Ovary (tissue), 9 donors: ENCODE results near the gene FHOD3. TPM values are rescaled to one million over a fixed set of nuclear protein-coding genes. Genes with fewer than 3 reads are reported as not detected.

Experiments used
- DNase-seq, 5 donors: peaks; one replicate each; pipeline ENCODE4 v3.0.0-alpha.2; 2019 to 2020
- H3K27ac ChIP-seq, 2 donors: fragments of 200-600 bp; one replicate each; pipeline versions ENCODE4 v1.5.1 to v1.8.0; 2019 to 2022
- H3K27me3 ChIP-seq: fragments of 200-600 bp; one replicate; pipeline ENCODE4 v1.8.0; 2022
- H3K36me3 ChIP-seq: fragments of 200-600 bp; sonication (generic); one replicate; pipeline ENCODE4 v1.5.1; 2019
- H3K4me1 ChIP-seq: one replicate; pipeline ENCODE4 v1.8.1; 2013; ENCODE audit warnings: mild to moderate bottlenecking, moderate library complexity; ENCODE audit not compliant: insufficient read depth
- H3K4me3 ChIP-seq: fragments of 200-600 bp; sonication (generic); one replicate; pipeline ENCODE4 v1.5.1; 2017
- H3K9me3 ChIP-seq, 2 donors: fragments of 200-600 bp in 1 of 2; sonication (generic) in 1 of 2; one replicate each; pipeline versions ENCODE4 v1.5.1 to v1.8.1; 2013 to 2019; ENCODE audit warnings: mild to moderate bottlenecking in 1 of 2, moderate library complexity in 1 of 2
- CTCF ChIP-seq, 3 donors: fragments of 450-650 bp in 2 of 3; fragments of 200-600 bp in 1 of 3; IDR thresholded peaks; one replicate each; pipeline versions ENCODE4 v1.5.1 to v1.8.0; 2016 to 2022; ENCODE audit warnings: antibody characterized with exemption in 3 of 3, mild to moderate bottlenecking in 1 of 3
- EP300 ChIP-seq: sonication (generic); formaldehyde crosslinking; IDR thresholded peaks from one replicate; pipeline ENCODE4 v1.6.1; 2017; ENCODE audit warnings: antibody characterized with exemption
- POLR2A ChIP-seq: fragments of 450-650 bp; IDR thresholded peaks from one replicate; pipeline ENCODE4 v1.6.1; 2017; ENCODE audit warnings: antibody characterized with exemption, mild to moderate bottlenecking, moderate library complexity
- WGBS, 3 donors: extraction: QIAGEN DNeasy Blood & Tissue Kit in 1 of 3; methylation state at CpG; one replicate each; pipeline versions ENCODE4 v1.1.5 to v1.1.7; 2013 to 2017; 5-methylcytosine and 5-hydroxymethylcytosine counted together
- intact Hi-C, 4 donors: fragments of 100-400 bp; cut with DNase I; formaldehyde crosslinking; loops; one replicate each; pipeline versions ENCODE4 v1.11.0 to v1.15.1; 2022 to 2023
- polyA plus RNA-seq, 2 donors: library from polyadenylated mRNA; stranded (reverse); fragments of 200-250 nt in 1 of 2; fragments of 350-450 nt in 1 of 2; fragmentation: Illumina TruSeq in 1 of 2; extraction: RNeasy Lipid Tissue Mini Kit (QIAGEN cat#74804) in 1 of 2; gene quantifications; one replicate each; pipeline ENCODE4 v1.2.3, GENCODE V29; 2013 to 2014
- total RNA-seq, 7 donors: library from RNA; depleted of rRNA in 2 of 7; stranded (reverse); fragments of >200 nt in 2 of 7; fragmentation: NEBNext Ultra II Directional in 3 of 7; extraction: Animal tissue kit (Norgen Biotek cat#: 25700) in 3 of 7; gene quantifications; one replicate each; pipeline versions ENCODE4 v1.1.0 to v1.2.4, GENCODE V29; 2016 to 2023
- donor health status: DM: no; HTN: no; CAD: no; lungs with moderate emphysema.
- donor health status: DM: no; HTN: no; CAD: no.
- donor health status: Bipolar disorder and iron deficiency.
- donor health status: DM: yes; HTN: yes; CAD: no.
- donor health status: DM: no; HTN: no; CAD: no.
- donor health status: DM: yes; HTN: yes; CAD: no.

FHOD3 gene
- total and polyA plus RNA-seq, 9 donors = 3.5 to 62.5 (median 11.0) TPM

GRCh38 chr18:36595818-36596215 lies 298.3 kb downstream of the FHOD3 start:
- no peaks in the 10 kb centered on the region for H3K27me3 ChIP-seq
- no peak overlapping the region for H3K27ac ChIP-seq
- TF ChIP-seq CTCF (IDR thresholded peaks at IDR 0.05) (no peak), POLR2A (no peak), EP300 (no peak)
- WGBS, 3 donors = 85 to 94% (median 92%) methylated on average over 6 of the region's 6 CpGs
- intact Hi-C loops = loop anchor here in 2 of 4 donors (2.0 to 10.0 kb wide), 3 partner anchors 15 to 221 kb away; no protein-coding TSS in a partner anchor
- no peaks in the 10 kb centered on the region for H3K36me3 ChIP-seq
- H3K4me3 ChIP-seq = no peak overlapping the region
- H3K9me3 ChIP-seq = no peaks in the 10 kb centered on the region
- no peaks in the 10 kb centered on the region for H3K4me1 ChIP-seq
- no peak for DNase-seq

GRCh38 chr18:36597636-36598035 lies 300.1 kb downstream of the FHOD3 start:
- TF ChIP-seq EP300 = no peak
- 82 to 93% (median 92%) methylated on average over 4 of the region's 4 CpGs for WGBS, 3 donors

GRCh38 chr18:36600548-36600947 lies 303.0 kb downstream of the FHOD3 start:
- peak in 4 of 5 donors; percentile 25 to 72 (median 50) for DNase-seq
- Histone ChIP-seq H3K4me1 (no peaks in the 10 kb centered on the region), H3K36me3 (no peaks in the 10 kb centered on the region), H3K4me3 (no peak overlapping the region), H3K27me3 (no peaks in the 10 kb centered on the region), H3K9me3 (no peaks in the 10 kb centered on the region), H3K27ac (no peak overlapping the region)
- intact Hi-C loops = no loop called here
- 34 to 39% (median 36%) methylated on average over 3 of the region's 3 CpGs for WGBS, 3 donors
- TF ChIP-seq POLR2A (no peak), CTCF (IDR thresholded peaks at IDR 0.05) (no peak), EP300 (no peak)

More at GRCh38 chr18:36597636-36598035, 300.1 kb downstream of the FHOD3 start:
- Histone ChIP-seq H3K9me3 (no peaks in the 10 kb centered on the region), H3K4me3 (no peak overlapping the region), H3K36me3 (no peaks in the 10 kb centered on the region), H3K27me3 (no peaks in the 10 kb centered on the region), H3K27ac (no peak overlapping the region), H3K4me1 (no peaks in the 10 kb centered on the region)
- DNase-seq = no peak
- intact Hi-C loops = loop anchor here in 2 of 4 donors (2.0 to 10.0 kb wide), 3 partner anchors 17 to 220 kb away; no protein-coding TSS in a partner anchor

GRCh38 chr18:36601316-36601715 lies 303.8 kb downstream of the FHOD3 start:
- TF ChIP-seq POLR2A (no peak), EP300 (no peak)
- DNase-seq = no peak
- Histone ChIP-seq H3K27ac (no peak overlapping the region), H3K27me3 (no peaks in the 10 kb centered on the region), H3K4me1 (no peaks in the 10 kb centered on the region), H3K9me3 (no peaks in the 10 kb centered on the region), H3K36me3 (no peaks in the 10 kb centered on the region), H3K4me3 (no peak overlapping the region)
- intact Hi-C loops = no loop called here
- 41 to 98% (median 90%) methylated on average over 1 of the region's 1 CpG for WGBS, 3 donors

GRCh38 chr18:36602071-36602470 lies 304.6 kb downstream of the FHOD3 start:
- 97 to 99% (median 99%) methylated on average over 2 of the region's 2 CpGs for WGBS, 3 donors
- no peak overlapping the region for H3K27ac ChIP-seq
- intact Hi-C loops = no loop called here

More at GRCh38 chr18:36602071-36602470, 304.6 kb downstream of the FHOD3 start:
- TF ChIP-seq EP300 (no peak), CTCF (IDR thresholded peaks at IDR 0.05) (no peak), POLR2A (no peak)
- H3K9me3 ChIP-seq = no peaks in the 10 kb centered on the region
- H3K27me3 ChIP-seq = no peaks in the 10 kb centered on the region
- DNase-seq = no peak
- H3K4me3 ChIP-seq = no peak overlapping the region
- no peaks in the 10 kb centered on the region for H3K4me1 ChIP-seq
- H3K36me3 ChIP-seq = no peaks in the 10 kb centered on the region
